Lower leg skin (tissue), 4 donors: Measurements from ENCODE around the gene VSTM2L. TPM values are rescaled to one million over a fixed set of nuclear protein-coding genes. Genes with fewer than 3 reads are reported as not detected.

Experiments used
- DNase-seq, 2 donors: peaks; one replicate each; pipeline ENCODE4 v3.0.0-alpha.2; 2019; ENCODE audit warnings: low spot score in 2 of 2
- H3K4me3 ChIP-seq: fragments of 200-600 bp; sonication (generic); 2 replicates; pipeline ENCODE4 v1.5.1; 2017; ENCODE audit warnings: mild to moderate bottlenecking, low read depth; ENCODE audit not compliant: poor library complexity, severe bottlenecking
- POLR2A ChIP-seq, 2 donors: fragments of 450-650 bp; IDR thresholded peaks; one replicate each; pipeline ENCODE4 v1.6.1; 2016 to 2017; ENCODE audit warnings: antibody characterized with exemption in 2 of 2, mild to moderate bottlenecking in 1 of 2, moderate library complexity in 1 of 2
- WGBS, 2 donors: methylation state at CpG; one replicate each; pipeline ENCODE4 v1.1.5; 2018; 5-methylcytosine and 5-hydroxymethylcytosine counted together
- intact Hi-C: fragments of 100-400 bp; cut with DNase I; formaldehyde crosslinking; loops from one replicate; pipeline ENCODE4 v1.15.0; 2023; ENCODE audit warnings: low total_unique reads
- total RNA-seq, 4 donors: library from RNA; depleted of rRNA; stranded (reverse); fragments of >200 nt; gene quantifications; one replicate each; pipeline ENCODE4 v1.1.0, GENCODE V29; 2016
- TF ChIP-seq, protein P1 (sequence below), 3 donors: fragments of 450-650 bp; IDR thresholded peaks; one replicate each; pipeline ENCODE4 v1.5.1; 2016; ENCODE audit warnings: antibody characterized with exemption in 3 of 3, mild to moderate bottlenecking in 3 of 3, moderate library complexity in 2 of 3

VSTM2L gene
- total RNA-seq, 4 donors from 2014 or later, result 0.64 to 15.9 (median 3.9) TPM

DNA sequence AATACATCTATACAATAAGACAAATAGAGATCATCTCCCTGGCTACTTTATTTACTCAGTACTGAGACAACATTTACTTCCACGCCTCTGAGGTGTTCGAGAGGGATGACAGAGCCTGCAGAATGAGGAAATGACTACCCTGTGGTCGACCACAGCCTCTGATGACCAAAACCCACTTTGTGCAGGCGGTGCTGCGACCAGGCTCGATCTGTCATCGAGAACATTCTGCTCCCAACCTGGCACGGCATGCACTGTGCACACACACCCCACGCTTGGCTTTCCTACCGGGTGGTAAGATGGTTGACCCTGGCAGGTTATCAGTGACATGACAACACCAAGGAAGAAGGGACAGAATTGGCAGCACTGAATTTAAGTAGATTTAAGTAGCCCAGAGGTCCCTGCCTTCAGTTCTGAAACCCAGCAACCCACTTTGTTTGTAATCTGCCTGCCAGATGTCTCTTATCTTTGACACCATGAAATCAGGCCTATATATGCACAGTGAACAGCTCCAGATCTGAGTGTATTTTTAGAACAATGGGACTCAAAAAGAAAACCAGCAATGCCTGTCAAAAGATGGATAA lies 87.7 kb downstream of the VSTM2L start:
- TF ChIP-seq, protein P1, sequence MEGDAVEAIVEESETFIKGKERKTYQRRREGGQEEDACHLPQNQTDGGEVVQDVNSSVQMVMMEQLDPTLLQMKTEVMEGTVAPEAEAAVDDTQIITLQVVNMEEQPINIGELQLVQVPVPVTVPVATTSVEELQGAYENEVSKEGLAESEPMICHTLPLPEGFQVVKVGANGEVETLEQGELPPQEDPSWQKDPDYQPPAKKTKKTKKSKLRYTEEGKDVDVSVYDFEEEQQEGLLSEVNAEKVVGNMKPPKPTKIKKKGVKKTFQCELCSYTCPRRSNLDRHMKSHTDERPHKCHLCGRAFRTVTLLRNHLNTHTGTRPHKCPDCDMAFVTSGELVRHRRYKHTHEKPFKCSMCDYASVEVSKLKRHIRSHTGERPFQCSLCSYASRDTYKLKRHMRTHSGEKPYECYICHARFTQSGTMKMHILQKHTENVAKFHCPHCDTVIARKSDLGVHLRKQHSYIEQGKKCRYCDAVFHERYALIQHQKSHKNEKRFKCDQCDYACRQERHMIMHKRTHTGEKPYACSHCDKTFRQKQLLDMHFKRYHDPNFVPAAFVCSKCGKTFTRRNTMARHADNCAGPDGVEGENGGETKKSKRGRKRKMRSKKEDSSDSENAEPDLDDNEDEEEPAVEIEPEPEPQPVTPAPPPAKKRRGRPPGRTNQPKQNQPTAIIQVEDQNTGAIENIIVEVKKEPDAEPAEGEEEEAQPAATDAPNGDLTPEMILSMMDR (IDR thresholded peaks at IDR 0.05), result no peak
- no peak for TF ChIP-seq POLR2A (IDR thresholded peaks at IDR 0.05)
- DNase-seq, result peak; percentile 55 to 88
- intact Hi-C loops, result no loop called here
- WGBS, 2 donors, result 74 to 75% methylated on average over 10 of the region's 10 CpGs
- no peak overlapping the region for H3K4me3 ChIP-seq

DNA sequence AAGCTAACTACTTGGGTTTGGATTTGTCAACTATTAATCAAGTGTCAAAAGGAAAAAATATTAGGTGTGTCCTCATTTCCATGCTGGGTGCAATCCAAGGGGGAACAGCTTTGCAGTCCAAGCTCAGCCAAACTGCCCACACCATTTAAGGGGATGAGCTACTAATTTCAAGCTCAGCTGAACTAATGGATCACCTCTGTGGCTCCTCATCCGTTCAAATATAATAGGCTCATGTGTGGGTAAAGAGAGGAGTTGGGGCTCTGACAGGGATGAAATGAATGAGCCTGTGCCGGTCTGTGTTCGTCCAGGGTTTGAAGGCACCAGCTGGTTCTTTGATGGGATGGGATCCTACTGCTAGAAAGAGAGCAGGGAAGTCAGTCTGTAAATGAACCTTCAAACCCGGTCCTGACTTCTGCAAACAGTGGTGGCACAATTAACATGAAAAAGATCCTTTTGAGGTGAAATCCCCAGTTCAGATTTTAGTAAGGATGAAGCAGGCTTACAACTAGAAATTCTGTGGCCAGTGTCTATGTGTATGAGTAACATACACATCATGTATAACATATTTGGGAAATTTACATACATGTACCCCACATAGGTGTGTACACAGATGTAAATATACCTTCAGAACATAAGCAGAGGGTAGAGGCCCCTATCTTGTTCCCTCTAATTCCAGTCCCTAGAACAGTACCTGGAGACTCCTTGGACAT lies 88.4 kb downstream of the VSTM2L start:
- no peak for DNase-seq
- 85 to 90% methylated on average over 4 of the region's 4 CpGs for WGBS, 2 donors
- intact Hi-C loops, result no loop called here

DNA sequence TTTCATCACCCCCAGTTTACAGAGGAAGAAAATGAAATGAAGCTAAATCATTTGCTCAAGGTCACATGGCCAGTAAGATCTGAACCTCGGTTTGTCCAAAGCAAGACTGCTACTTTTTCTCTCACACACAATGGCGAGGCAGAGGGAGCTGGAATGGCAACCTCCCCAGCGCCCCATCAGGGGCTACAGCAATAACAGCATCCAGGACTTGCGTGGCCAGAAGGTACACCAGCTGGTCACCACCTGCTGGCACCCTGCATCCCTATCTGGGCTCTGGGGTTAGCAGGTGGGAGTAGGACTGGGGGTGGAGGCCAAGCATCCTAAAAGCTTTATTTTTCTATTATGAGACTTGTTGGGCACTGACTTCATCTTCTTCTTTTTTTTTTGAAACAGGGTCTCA lies 89.0 kb downstream of the VSTM2L start:
- WGBS, 2 donors, result 95 to 98% methylated on average over 4 of the region's 4 CpGs
- no peak overlapping the region for H3K4me3 ChIP-seq
- TF ChIP-seq, protein P1 (IDR thresholded peaks at IDR 0.05), result no peak
- TF ChIP-seq POLR2A (IDR thresholded peaks at IDR 0.05), result no peak
- intact Hi-C loops, result no loop called here
- no peak for DNase-seq

More for the DNA sequence above, 88.4 kb downstream of the VSTM2L start:
- no peak overlapping the region for H3K4me3 ChIP-seq
- no peak for TF ChIP-seq POLR2A (IDR thresholded peaks at IDR 0.05)
- TF ChIP-seq, protein P1 (IDR thresholded peaks at IDR 0.05), result no peak

DNA sequence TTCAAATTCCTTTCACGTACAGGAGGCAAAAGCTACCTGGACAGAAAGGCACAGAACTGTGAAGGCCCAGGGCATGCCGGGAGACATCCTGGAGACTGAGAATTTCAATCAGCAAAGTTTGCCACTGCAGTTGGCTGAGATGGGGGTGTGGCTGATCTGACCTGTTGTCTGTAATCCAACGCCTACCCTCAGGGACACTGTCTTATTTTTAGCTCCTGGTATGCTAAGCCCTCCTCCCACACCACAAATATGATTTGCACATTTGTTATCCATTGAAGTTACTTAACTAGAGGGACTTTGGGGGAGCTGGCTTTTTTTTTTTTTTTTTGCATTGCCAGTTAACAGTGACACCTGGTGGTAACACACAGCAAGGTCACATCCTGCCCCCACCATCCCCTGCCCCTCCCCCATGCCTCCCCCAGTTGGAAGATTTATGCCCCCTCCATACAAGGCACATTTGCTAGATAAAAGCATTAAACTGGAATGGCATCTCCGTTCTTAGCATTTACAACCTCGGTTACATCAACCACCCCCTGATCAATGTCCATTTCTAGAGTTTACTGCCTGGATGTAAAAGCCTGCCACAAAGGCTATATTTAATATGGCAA lies 90.0 kb downstream of the VSTM2L start:
- TF ChIP-seq, protein P1 (IDR thresholded peaks at IDR 0.05), result no peak
- TF ChIP-seq POLR2A (IDR thresholded peaks at IDR 0.05), result no peak
- WGBS, 2 donors, result 34 to 42% methylated on average over 5 of the region's 5 CpGs
- intact Hi-C loops, result no loop called here
- no peak overlapping the region for H3K4me3 ChIP-seq
- no peak for DNase-seq

DNA sequence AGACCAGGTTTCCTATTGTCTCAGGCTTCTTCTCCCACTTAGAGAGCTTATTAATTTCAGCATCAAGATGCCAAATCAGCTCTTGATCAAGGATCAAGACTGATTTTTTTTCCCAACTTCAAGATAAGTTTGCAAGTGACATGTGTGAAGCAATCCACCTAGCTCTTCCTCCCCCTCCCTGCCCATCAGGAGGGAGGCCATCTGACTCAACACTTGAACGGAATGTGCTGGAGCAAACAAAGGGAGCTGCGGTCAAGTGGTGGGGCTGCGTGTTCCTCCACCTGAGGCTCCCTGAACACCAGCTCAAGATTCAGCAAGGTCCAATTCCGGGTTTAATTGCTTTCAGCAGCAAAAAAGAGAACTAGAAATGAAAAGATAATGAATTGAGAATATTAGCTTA lies 91.6 kb downstream of the VSTM2L start:
- 79 to 90% methylated on average over 4 of the region's 4 CpGs for WGBS, 2 donors
- TF ChIP-seq POLR2A (IDR thresholded peaks at IDR 0.05), result no peak
- TF ChIP-seq, protein P1 (IDR thresholded peaks at IDR 0.05), result no peak
- intact Hi-C loops, result no loop called here
- no peak for DNase-seq
- H3K4me3 ChIP-seq, result no peak overlapping the region

Other genes starting within 250 kb of the VSTM2L start
- gene CTNNBL1, start 209.1 kb upstream of the VSTM2L start, total RNA-seq, result 10 to 100 TPM; 22.0 to 35.0 (median 27.5) TPM
- gene TTI1, start 130.3 kb downstream of the VSTM2L start, total RNA-seq, result 10 to 100 TPM; 11.3 to 15.1 (median 13.4) TPM
- 10 to 100 TPM; 16.3 to 37.5 (median 22.9) TPM for gene RPRD1B, start 130.6 kb downstream of the VSTM2L start, total RNA-seq